PC-3 (cell line): ENCODE data around the gene TKTL2. TPM values are rescaled to one million over a fixed set of nuclear protein-coding genes. Genes with fewer than 3 reads are reported as not detected.
A peak's percentile ranks its signal among the peaks of the same experiment; 100 is the strongest.

Experiments used
- ATAC-seq: fragments of 200-7000 bp; cut with Tn5 transposase; 2 replicates; pipeline ENCODE4 v1.9.1; 2020; ENCODE audit warnings: mild to moderate bottlenecking, moderate library complexity
- BruUV-seq: library from RNA; stranded (reverse); fragments of 400-500 nt; replicated peaks from 2 replicates; lab custom pipeline; 2021; lab: Mats Ljungman, UMichigan
- CTCF ChIA-PET: fragments of 300-600 bp; sonication (Branson Sonifier 250); formaldehyde crosslinking; loops from one replicate; lab custom pipeline; 2022; ENCODE audit warnings: antibody characterized with exemption; lab: Charles Lee
- POLR2A ChIA-PET: fragments of 300-600 bp; sonication (Branson Sonifier 250); formaldehyde crosslinking; loops from one replicate; lab custom pipeline; 2022; ENCODE audit warnings: antibody characterized with exemption; ENCODE audit not compliant: unreplicated experiment; lab: Charles Lee
- DNase-seq: peaks from one replicate; pipeline ENCODE4 v3.0.0-alpha.2; 2015
- H2AFZ ChIP-seq: fragments of 300-600 bp; sonication (generic); 2 replicates; pipeline ENCODE4 v1.6.0; 2016; ENCODE audit warnings: antibody characterized with exemption, low read length
- H3F3A ChIP-seq: fragments of 300-600 bp; sonication (generic); one replicate; pipeline ENCODE4 v1.6.0; 2017; ENCODE audit warnings: antibody characterized with exemption, low read length, control low read depth, mild to moderate bottlenecking; ENCODE audit not compliant: unreplicated experiment
- H3K27ac ChIP-seq: fragments of 300-600 bp; sonication (generic); 2 replicates; pipeline ENCODE4 v1.5.1; 2016; ENCODE audit warnings: mild to moderate bottlenecking, low read length
- H3K27me3 ChIP-seq: fragments of 300-600 bp; sonication (generic); 2 replicates; pipeline ENCODE4 v1.6.1; 2016; ENCODE audit warnings: low read length, mixed read lengths
- H3K36me3 ChIP-seq: fragments of 300-600 bp; sonication (generic); 2 replicates; pipeline ENCODE4 v1.6.1; 2016; ENCODE audit warnings: low read depth, mixed run types, low read length, mixed read lengths
- H3K4me1 ChIP-seq: fragments of 300-600 bp; sonication (generic); 2 replicates; pipeline ENCODE4 v1.5.1; 2016; ENCODE audit warnings: low read length; ENCODE audit not compliant: insufficient read depth
- H3K4me2 ChIP-seq: fragments of 300-600 bp; sonication (generic); 2 replicates; pipeline ENCODE4 v1.6.0; 2016; ENCODE audit warnings: low read length
- H3K4me3 ChIP-seq: fragments of 300-600 bp; sonication (generic); 2 replicates; pipeline ENCODE4 v1.5.1; 2016; ENCODE audit warnings: mild to moderate bottlenecking, low read length, mixed read lengths
- H3K79me2 ChIP-seq: fragments of 300-600 bp; sonication (generic); 2 replicates; pipeline ENCODE4 v1.6.1; 2017; ENCODE audit warnings: low read length, mixed read lengths
- H3K9ac ChIP-seq: fragments of 300-600 bp; sonication (generic); 2 replicates; pipeline ENCODE4 v1.6.0; 2016; ENCODE audit warnings: mild to moderate bottlenecking, low read length
- H3K9me2 ChIP-seq: fragments of 300-600 bp; sonication (generic); replicated peaks from 2 replicates; pipeline ENCODE4 v1.6.1; 2016; ENCODE audit warnings: mixed run types, low read length, mixed read lengths
- H3K9me3 ChIP-seq: fragments of 300-600 bp; sonication (generic); 2 replicates; pipeline ENCODE4 v1.6.1; 2016; ENCODE audit warnings: low read length, mixed read lengths
- H4K20me1 ChIP-seq: fragments of 300-600 bp; sonication (generic); 2 replicates; pipeline ENCODE4 v1.6.1; 2016; ENCODE audit warnings: low read length, mixed read lengths
- CTCF ChIP-seq: fragments of 300-600 bp; sonication (generic); conservative IDR thresholded peaks from 2 replicates; pipeline ENCODE4 v1.5.1; 2017; ENCODE audit warnings: antibody characterized with exemption, low read depth, mild to moderate bottlenecking, low read length
- EZH2 ChIP-seq: fragments of 300-600 bp; sonication (generic); IDR thresholded peaks from one replicate; pipeline ENCODE4 v1.6.1; 2017; ENCODE audit warnings: antibody characterized with exemption, mild to moderate bottlenecking, low read length; ENCODE audit not compliant: unreplicated experiment
- EZH2phosphoT487 ChIP-seq: fragments of 300-600 bp; sonication (generic); IDR thresholded peaks from 2 replicates; pipeline ENCODE4 v1.6.1; 2018; ENCODE audit warnings: mild to moderate bottlenecking, antibody characterized with exemption, low read length, borderline replicate concordance
- intact Hi-C: fragments of 100-400 bp; cut with micrococcal nuclease; formaldehyde crosslinking; loops from 2 replicates; pipeline ENCODE4 v1.9.0; 2023
- total RNA-seq: library from RNA; depleted of rRNA; stranded (reverse); fragments of >200 nt; gene quantifications from 2 replicates; pipeline ENCODE4 v1.2.3, GENCODE V29; 2014

The TKTL2 gene
- total RNA-seq, 1 experiment from 2014 or later: not detected

DNA sequence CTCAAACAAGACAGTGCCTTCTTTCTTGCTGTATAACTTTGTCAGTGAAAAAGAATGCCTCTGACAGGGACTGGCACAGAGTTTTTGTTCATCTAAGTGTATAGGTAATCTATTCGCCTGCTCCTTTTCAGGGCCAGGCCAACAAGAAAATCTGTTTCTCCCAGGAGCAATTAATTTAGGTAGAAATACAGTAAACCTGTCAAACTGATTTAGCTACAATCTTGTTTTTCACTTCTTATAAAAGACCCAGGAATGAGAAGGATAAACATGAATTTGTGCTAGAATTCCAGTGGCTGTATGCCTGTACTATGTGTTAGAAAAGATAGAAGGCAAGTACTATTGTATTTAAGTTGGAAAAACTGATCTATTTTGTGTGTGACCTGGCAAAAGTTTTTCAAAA is 27.0 kb upstream of the TKTL2 start:
- no peak overlapping the region for H3K4me3 ChIP-seq
- no peak overlapping the region for H3K9ac ChIP-seq
- no peaks in the 10 kb centered on the region for H3K27me3 ChIP-seq
- ATAC-seq: no peak
- no peak for TF ChIP-seq CTCF
- no peak for TF ChIP-seq EZH2phosphoT487
- TF ChIP-seq EZH2: no peak
- H3K4me2 ChIP-seq: no peak overlapping the region
- H2AFZ ChIP-seq: no peak overlapping the region
- H3K4me1 ChIP-seq: peaks cover 24% of the 10 kb centered on the region
- H3K9me3 ChIP-seq: no peaks in the 10 kb centered on the region
- H4K20me1 ChIP-seq: peaks cover 42% of the 10 kb centered on the region; the same call in 1 of the 2 replicates
- H3K9me2 ChIP-seq: no peaks in the 10 kb centered on the region
- ChIA-PET POLR2A (no interaction called here), CTCF (no interaction called here)
- peaks cover 5% of the 10 kb centered on the region; the same call in 1 of the 2 replicates for H3K36me3 ChIP-seq
- DNase-seq: no peak
- H3F3A ChIP-seq: no peaks in the 10 kb centered on the region
- peaks cover 100% of the 10 kb centered on the region for H3K79me2 ChIP-seq
- intact Hi-C loops: no loop called here
- no peak overlapping the region for H3K27ac ChIP-seq
- BruUV-seq: no TSS peak

GRCh38 chr4:163495900-163496299 is 22.3 kb upstream of the TKTL2 start:
- Histone ChIP-seq H4K20me1 (0 out of 2 replicates have a peak, but pooled peaks cover 11% of the 10 kb centered on the region), H3K9ac (peak overlapping the region; percentile 100), H2AFZ (no peak overlapping the region), H3K27ac (no peak overlapping the region), H3K4me2 (peak overlapping the region; percentile 84), H3K27me3 (no peaks in the 10 kb centered on the region), H3K36me3 (peaks cover 5% of the 10 kb centered on the region; the same call in 1 of the 2 replicates), H3K9me3 (no peaks in the 10 kb centered on the region), H3K4me1 (peaks cover 4% of the 10 kb centered on the region; the same call in 1 of the 2 replicates), H3K4me3 (peak overlapping the region; percentile 97), H3F3A (no peaks in the 10 kb centered on the region), H3K9me2 (no peaks in the 10 kb centered on the region), H3K79me2 (peaks cover 64% of the 10 kb centered on the region)
- CTCF ChIA-PET: no interaction called here
- DNase-seq (no peak), ATAC-seq (no peak)
- POLR2A ChIA-PET: no interaction called here
- intact Hi-C loops: loop anchor here (1.0 kb wide), 1 partner anchor 44 kb away; no protein-coding TSS in a partner anchor
- no peak for TF ChIP-seq EZH2
- no peak for TF ChIP-seq CTCF
- TF ChIP-seq EZH2phosphoT487: no peak
- no TSS peak for BruUV-seq
